ENCODE data around the gene ZDHHC11B. TPM values are rescaled to one million over a fixed set of nuclear protein-coding genes. Genes with fewer than 3 reads are reported as not detected.
"Not testable (repeated sequence)": the region's sequence is repeated elsewhere in the genome, so short reads cannot be mapped to it uniquely, and the experiment has no call there.

Gene ZDHHC11B
- polyA plus RNA-seq, 3 donors from 2014 or later, result not detected

GRCh38 chr5:758698-759053 is 25.9 kb downstream of the ZDHHC11B start:
- no peak for DNase-seq
- H3K4me3 Mint-ChIP-seq, result no peak overlapping the region
- H3K4me1 Mint-ChIP-seq, result peaks cover 0 to 2% of the 10 kb centered on the region in 2 donors
- H3K27me3 Mint-ChIP-seq (ENCODE audit: low read depth in 3 of 3), result peaks cover 0 to 3% (median 0%) of the 10 kb centered on the region in 3 donors
- H3K27ac Mint-ChIP-seq, result peak overlapping the region in 1 of 6 donors; percentile 34
- H3K9me3 Mint-ChIP-seq, result no peaks in the 10 kb centered on the region
- no peaks in the 10 kb centered on the region for H3K36me3 Mint-ChIP-seq

- Mint-ChIP-seq H3K27ac (no peak overlapping the region), H3K4me1 (peaks cover 0 to 2% of the 10 kb centered on the region in 2 donors), H3K36me3 (no peaks in the 10 kb centered on the region), H3K27me3 (ENCODE audit: low read depth in 3 of 3) (no peaks in the 10 kb centered on the region), H3K4me3 (no peak overlapping the region), H3K9me3 (no peaks in the 10 kb centered on the region)
- no peak for DNase-seq
These were observed 26.4 kb downstream of the ZDHHC11B start for GRCh38 chr5:757931-758697.

GRCh38 chr5:757346-757930 is 27.1 kb downstream of the ZDHHC11B start:
- Mint-ChIP-seq H3K9me3 (no peaks in the 10 kb centered on the region), H3K27ac (no peak overlapping the region), H3K4me3 (no peak overlapping the region), H3K36me3 (no peaks in the 10 kb centered on the region), H3K27me3 (ENCODE audit: low read depth in 3 of 3) (no peaks in the 10 kb centered on the region), H3K4me1 (peaks cover 0 to 2% of the 10 kb centered on the region in 2 donors)
- DNase-seq, result no peak

DNA sequence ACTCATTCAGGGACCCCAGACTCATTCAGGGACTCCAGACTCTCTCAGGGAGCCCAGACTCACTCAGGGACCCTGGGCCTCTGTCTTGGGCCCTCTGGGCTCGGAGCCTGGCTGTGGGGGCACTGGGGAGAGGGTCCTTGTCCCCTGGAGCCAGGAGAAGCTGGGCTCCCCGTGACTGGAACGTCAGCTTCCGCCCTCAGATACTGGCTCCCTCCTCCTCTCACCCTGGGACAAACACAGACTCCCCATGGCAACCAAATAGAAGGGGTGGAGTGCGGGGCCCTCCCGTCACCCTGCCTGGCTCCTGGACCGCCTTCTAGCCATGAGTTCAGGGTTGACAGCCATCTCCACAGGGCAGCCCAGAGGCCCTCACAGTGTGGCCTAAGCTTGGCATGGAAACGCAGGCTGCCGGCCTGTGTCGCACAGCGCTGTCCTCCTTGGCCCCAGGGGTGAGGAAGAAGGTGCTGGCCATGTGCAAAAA is 27.6 kb downstream of the ZDHHC11B start:
- no peak overlapping the region for H3K27ac Mint-ChIP-seq
- no peaks in the 10 kb centered on the region for H3K36me3 Mint-ChIP-seq
- no peak for DNase-seq
- H3K4me3 Mint-ChIP-seq, result no peak overlapping the region
- no peaks in the 10 kb centered on the region for H3K9me3 Mint-ChIP-seq
- no peaks in the 10 kb centered on the region for H3K27me3 Mint-ChIP-seq (ENCODE audit: low read depth in 3 of 3)
- peaks cover 0 to 2% of the 10 kb centered on the region in 2 donors for H3K4me1 Mint-ChIP-seq

DNA sequence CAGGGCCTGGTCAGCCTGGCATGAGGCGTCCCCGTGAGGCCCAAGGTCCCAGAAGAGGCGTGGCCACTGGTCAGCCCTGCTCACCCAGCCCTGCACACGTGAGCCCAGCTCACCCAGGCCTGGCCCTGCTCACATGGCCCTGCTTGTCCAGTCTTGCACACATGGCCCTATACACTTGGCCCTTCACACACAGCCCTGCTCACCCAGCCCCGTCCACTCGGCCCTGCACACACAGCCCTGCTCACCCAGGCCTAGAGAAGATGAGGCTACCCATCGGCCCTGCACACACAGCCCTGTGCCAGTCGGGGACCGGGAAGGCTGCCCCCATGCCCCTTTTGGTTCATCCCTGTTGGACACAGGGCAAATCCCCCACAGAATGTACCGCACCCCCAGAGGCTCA is 28.4 kb downstream of the ZDHHC11B start:
- H3K9me3 Mint-ChIP-seq, result no peaks in the 10 kb centered on the region
- no peak overlapping the region for H3K27ac Mint-ChIP-seq
- no peaks in the 10 kb centered on the region for H3K27me3 Mint-ChIP-seq (ENCODE audit: low read depth in 3 of 3)
- H3K4me3 Mint-ChIP-seq, result no peak overlapping the region
- DNase-seq, result no peak
- H3K4me1 Mint-ChIP-seq, result peaks cover 0 to 2% of the 10 kb centered on the region in 2 donors
- H3K36me3 Mint-ChIP-seq, result no peaks in the 10 kb centered on the region

- not testable (repeated sequence) for DNase-seq; H3K9me3 Mint-ChIP-seq; H3K27ac Mint-ChIP-seq; H3K36me3 Mint-ChIP-seq; H3K4me3 Mint-ChIP-seq; H3K4me1 Mint-ChIP-seq; H3K27me3 Mint-ChIP-seq (ENCODE audit: low read depth in 3 of 3)
These were observed 30.3 kb downstream of the ZDHHC11B start for GRCh38 chr5:754143-754632.

- not testable (repeated sequence) for H3K4me1 Mint-ChIP-seq; H3K27ac Mint-ChIP-seq; H3K9me3 Mint-ChIP-seq; H3K27me3 Mint-ChIP-seq (ENCODE audit: low read depth in 3 of 3); DNase-seq; H3K4me3 Mint-ChIP-seq; H3K36me3 Mint-ChIP-seq
These were observed 30.9 kb downstream of the ZDHHC11B start for GRCh38 chr5:753567-754142.

DNA sequence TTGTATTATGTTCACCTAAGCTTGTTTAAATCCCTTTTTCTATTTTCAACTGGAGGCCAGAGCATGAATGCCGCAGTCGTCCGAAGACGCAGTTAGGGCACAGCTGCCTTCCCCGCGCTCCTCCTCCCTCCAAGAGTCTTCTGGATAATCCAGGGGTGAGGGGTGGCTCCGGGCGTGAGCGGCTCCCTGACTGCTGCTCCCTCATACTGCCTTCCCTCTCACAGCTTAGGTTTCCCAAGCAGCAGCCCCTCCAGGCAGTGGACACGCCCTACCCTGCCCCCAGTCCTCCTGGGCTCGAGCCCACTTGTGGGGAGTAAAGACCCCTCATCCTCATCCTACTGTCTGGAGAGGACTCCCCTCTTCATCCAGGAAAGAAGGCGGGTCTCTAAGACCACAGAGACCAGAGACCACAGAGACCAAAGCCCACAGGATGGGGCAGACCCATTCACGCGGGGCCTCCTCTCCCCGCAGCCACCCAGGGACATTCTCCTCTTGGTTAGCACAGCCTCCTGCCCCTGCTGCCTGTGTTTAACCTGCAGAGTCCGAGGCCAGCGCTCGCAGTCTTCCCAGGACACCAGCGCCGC is 31.9 kb downstream of the ZDHHC11B start:
- not testable (repeated sequence) for H3K27me3 Mint-ChIP-seq (ENCODE audit: low read depth in 3 of 3); H3K4me1 Mint-ChIP-seq; H3K36me3 Mint-ChIP-seq; H3K4me3 Mint-ChIP-seq; H3K27ac Mint-ChIP-seq; H3K9me3 Mint-ChIP-seq; DNase-seq

DNA sequence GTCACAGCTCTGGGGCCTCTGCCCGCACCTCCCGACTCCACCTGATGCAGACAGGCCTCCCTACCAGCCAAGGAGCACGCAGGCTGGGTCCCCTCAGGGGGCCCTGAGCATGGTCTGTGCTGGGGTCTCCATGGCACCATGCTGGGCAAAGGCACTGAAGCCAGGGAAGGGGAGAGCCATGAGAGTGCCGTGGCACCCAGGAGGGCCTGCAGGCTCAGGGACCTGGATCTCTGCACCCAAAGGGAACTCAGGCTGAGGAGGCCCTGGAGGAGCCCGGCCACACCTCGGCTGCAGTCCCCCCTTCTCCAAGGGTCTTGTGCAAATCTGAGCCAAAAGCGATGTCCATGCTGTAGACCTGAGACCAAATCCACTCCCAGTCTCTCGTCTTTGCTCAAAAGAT is 32.5 kb downstream of the ZDHHC11B start:
- H3K36me3 Mint-ChIP-seq; DNase-seq; H3K27ac Mint-ChIP-seq; H3K9me3 Mint-ChIP-seq; H3K27me3 Mint-ChIP-seq (ENCODE audit: low read depth in 3 of 3); H3K4me1 Mint-ChIP-seq; H3K4me3 Mint-ChIP-seq: not testable (repeated sequence)

DNA sequence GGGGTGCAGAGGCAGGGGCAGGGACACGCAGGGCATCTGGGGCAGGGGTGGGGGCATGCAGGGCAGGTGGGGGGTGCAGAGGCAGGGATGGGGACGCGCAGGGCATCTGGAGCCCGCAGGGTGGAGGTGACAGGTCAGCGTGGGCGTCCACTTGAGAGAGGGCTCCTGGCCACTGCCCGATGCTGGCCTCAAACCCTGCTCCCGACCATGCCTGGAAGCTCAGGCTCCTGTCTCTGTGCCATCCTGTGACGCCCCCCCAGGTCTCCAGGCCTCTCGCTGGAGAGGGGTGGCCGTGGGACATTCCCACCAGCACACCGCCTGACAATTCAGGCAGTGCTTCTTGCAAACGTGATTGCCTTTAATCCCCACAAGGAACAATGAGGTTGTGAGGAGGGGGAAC is 33.0 kb downstream of the ZDHHC11B start:
- Mint-ChIP-seq H3K27me3 (ENCODE audit: low read depth in 3 of 3) (no peaks in the 10 kb centered on the region), H3K36me3 (no peaks in the 10 kb centered on the region), H3K4me3 (no peak overlapping the region), H3K27ac (no peak overlapping the region), H3K9me3 (no peaks in the 10 kb centered on the region), H3K4me1 (no peaks in the 10 kb centered on the region)
- DNase-seq, result no peak

- DNase-seq; H3K4me3 Mint-ChIP-seq; H3K27me3 Mint-ChIP-seq (ENCODE audit: low read depth in 3 of 3); H3K9me3 Mint-ChIP-seq; H3K27ac Mint-ChIP-seq; H3K36me3 Mint-ChIP-seq; H3K4me1 Mint-ChIP-seq: not testable (repeated sequence)
These were observed 34.3 kb downstream of the ZDHHC11B start for GRCh38 chr5:750226-750625.

DNA sequence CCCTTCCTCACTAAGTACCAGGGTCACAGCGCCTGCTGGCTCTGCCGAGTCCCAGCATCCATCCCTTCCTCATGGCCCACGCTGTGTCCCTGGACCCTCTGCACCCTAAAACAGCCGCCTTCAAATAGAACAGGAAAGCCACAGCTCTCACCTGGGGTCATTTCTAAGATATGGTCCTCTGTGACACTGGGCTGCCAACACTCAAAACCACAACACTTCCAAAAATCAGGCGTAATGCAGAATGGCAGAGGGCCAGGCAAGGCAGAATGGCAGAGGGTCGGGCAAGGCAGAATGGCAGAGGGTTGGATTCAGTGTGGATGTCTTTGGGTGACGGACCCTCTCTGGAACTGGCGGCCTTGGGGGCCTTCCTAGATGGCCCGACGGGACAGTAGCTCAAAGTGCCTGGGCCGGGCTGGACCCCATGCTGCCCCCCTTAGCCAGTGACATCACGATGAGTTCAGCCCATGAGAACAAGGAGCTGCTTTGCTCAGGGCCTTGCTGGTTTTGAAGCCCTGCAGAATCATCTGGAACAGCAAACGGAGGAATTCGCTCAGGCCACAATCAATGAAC is 35.3 kb downstream of the ZDHHC11B start:
- H3K27ac Mint-ChIP-seq, result no peak overlapping the region
- no peak overlapping the region for H3K4me3 Mint-ChIP-seq
- no peak for DNase-seq
- H3K4me1 Mint-ChIP-seq, result no peaks in the 10 kb centered on the region
- no peaks in the 10 kb centered on the region for H3K36me3 Mint-ChIP-seq
- no peaks in the 10 kb centered on the region for H3K27me3 Mint-ChIP-seq (ENCODE audit: low read depth in 3 of 3)
- no peaks in the 10 kb centered on the region for H3K9me3 Mint-ChIP-seq

DNA sequence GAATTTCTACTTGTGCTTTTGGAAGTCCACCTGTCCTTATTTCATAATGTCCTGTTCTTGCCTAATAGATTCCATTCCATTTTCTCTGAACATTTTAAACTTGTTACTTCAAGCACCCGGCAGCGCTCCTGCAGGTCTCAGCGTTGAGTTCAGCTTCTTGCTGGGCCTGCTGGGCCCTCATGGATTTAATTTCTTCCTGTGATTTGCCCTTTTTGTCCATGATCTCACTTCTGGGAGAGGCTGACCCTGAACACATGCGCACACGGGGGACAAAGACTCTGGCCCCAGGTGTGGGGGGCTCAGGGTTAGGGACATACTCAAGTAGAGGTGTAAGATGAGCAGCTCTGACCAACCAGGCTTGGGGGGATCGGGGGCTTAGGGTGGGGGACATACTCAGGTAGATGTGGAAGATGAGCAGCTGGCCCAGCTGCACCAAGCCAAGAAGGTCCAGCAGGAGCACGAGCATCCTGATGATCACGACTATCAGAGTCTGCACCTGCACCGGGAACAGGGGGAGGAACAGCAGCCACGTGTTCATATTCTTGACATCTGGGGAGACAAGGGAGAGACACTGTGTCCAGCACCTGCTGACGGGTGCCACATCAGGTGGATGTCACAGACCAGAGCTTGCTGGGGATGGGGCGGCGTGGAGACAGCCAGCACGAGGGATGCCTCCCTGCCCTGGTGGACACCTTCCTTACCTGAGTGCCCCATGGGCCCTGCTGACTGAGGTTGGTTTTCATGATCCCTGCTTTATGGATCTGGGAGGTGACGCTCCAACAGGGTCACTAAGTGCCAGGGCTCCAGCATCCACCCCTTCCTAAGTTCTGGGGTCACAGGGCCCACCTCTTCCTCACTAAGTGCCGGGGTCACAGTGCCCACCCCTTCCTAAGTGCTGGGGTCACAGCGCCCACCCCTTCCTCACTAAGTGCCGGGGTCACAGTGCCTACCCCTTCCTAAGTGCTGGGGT is 36.2 kb downstream of the ZDHHC11B start:
- not testable (repeated sequence) for DNase-seq; H3K27ac Mint-ChIP-seq; H3K36me3 Mint-ChIP-seq; H3K27me3 Mint-ChIP-seq (ENCODE audit: low read depth in 3 of 3); H3K4me1 Mint-ChIP-seq; H3K4me3 Mint-ChIP-seq; H3K9me3 Mint-ChIP-seq
